ENCODE data around the gene HES4.

HES4 gene

GRCh38 chr1:974687-975328, 25.1 kb downstream of the HES4 start (continued):
- TF ChIP-seq ZNF639 (tag by site-specific recombination; IDR thresholded peaks at IDR 0.05) (no peak), ZNF843 (tag by site-specific recombination; IDR thresholded peaks at IDR 0.05) (no peak), ZNF449 (tag by site-specific recombination; IDR thresholded peaks at IDR 0.05) (no peak), ZNF596 (tag by site-specific recombination; IDR thresholded peaks at IDR 0.05) (peak; percentile 90), ZFHX2 (tag by site-specific recombination; conservative IDR thresholded peaks at IDR 0.05) (no peak), ZNF416 (tag by site-specific recombination; IDR thresholded peaks at IDR 0.05) (no peak), ZEB2 (tag by site-specific recombination; IDR thresholded peaks at IDR 0.05) (no peak), WT1 (tag by site-specific recombination; IDR thresholded peaks at IDR 0.05) (no peak), ZNF214 (tag by site-specific recombination; IDR thresholded peaks at IDR 0.05; ENCODE audit: borderline replicate concordance) (no peak), ZNF184 (tag by site-specific recombination; IDR thresholded peaks at IDR 0.05) (no peak), ZNF600 (tag by site-specific recombination; IDR thresholded peaks at IDR 0.05) (no peak), ZNF211 (tag by site-specific recombination; IDR thresholded peaks at IDR 0.05; ENCODE audit: low read depth) (no peak), ZNF521 (tag by site-specific recombination; IDR thresholded peaks at IDR 0.05) (no peak), BCL11B (tag by site-specific recombination; IDR thresholded peaks at IDR 0.05; ENCODE audit: low read depth) (peak; percentile 100), ZNF548 (tag by site-specific recombination; IDR thresholded peaks at IDR 0.05) (no peak), ZNF292 (tag by site-specific recombination; IDR thresholded peaks at IDR 0.05; ENCODE audit: borderline replicate concordance, low read depth) (no peak), ZSCAN18 (tag by site-specific recombination; IDR thresholded peaks at IDR 0.05) (no peak), KLF8 (tag by site-specific recombination; IDR thresholded peaks at IDR 0.05) (peak; percentile 43; the same call in 1 of the 2 replicates), ZNF768 (tag by site-specific recombination; IDR thresholded peaks at IDR 0.05) (no peak), ZNF747 (tag by site-specific recombination; IDR thresholded peaks at IDR 0.05) (no peak), ZNF366 (tag by site-specific recombination; conservative IDR thresholded peaks at IDR 0.05) (peak; percentile 93), ZNF24 (tag by site-specific recombination; IDR thresholded peaks at IDR 0.05) (no peak), MZF1 (tag by site-specific recombination; IDR thresholded peaks at IDR 0.05; ENCODE audit: borderline replicate concordance) (no peak), EGR2 (tag by site-specific recombination; IDR thresholded peaks at IDR 0.05; ENCODE audit: low read depth) (no peak), ZNF704 (tag by site-specific recombination; IDR thresholded peaks at IDR 0.05) (no peak), ZNF488 (tag by site-specific recombination; IDR thresholded peaks at IDR 0.05) (no peak), ZNF133 (tag by site-specific recombination; IDR thresholded peaks at IDR 0.05) (no peak), IKZF3 (tag by site-specific recombination; IDR thresholded peaks at IDR 0.05) (no peak), PRDM6 (tag by site-specific recombination; IDR thresholded peaks at IDR 0.05) (no peak), PBX3 (CRISPR knock-in tag; IDR thresholded peaks at IDR 0.05) (no peak), ZNF37A (tag by site-specific recombination; IDR thresholded peaks at IDR 0.05) (no peak), ZNF311 (tag by site-specific recombination; IDR thresholded peaks at IDR 0.05; ENCODE audit: borderline replicate concordance) (no peak), ZNF501 (tag by site-specific recombination; IDR thresholded peaks at IDR 0.05) (no peak)

Measured in HEK293 (cell line).